NCI-H146 treated with DMSO at 0.1 percent for 48 hours (cell line): Measurements from ENCODE around the gene GABRG3.

Source experiments
- DNase-seq: peaks from one replicate; lab custom pipeline; 2025; ENCODE audit not compliant: unreplicated experiment; lab: John Stamatoyannopoulos, UW

GABRG3 gene

DNA sequence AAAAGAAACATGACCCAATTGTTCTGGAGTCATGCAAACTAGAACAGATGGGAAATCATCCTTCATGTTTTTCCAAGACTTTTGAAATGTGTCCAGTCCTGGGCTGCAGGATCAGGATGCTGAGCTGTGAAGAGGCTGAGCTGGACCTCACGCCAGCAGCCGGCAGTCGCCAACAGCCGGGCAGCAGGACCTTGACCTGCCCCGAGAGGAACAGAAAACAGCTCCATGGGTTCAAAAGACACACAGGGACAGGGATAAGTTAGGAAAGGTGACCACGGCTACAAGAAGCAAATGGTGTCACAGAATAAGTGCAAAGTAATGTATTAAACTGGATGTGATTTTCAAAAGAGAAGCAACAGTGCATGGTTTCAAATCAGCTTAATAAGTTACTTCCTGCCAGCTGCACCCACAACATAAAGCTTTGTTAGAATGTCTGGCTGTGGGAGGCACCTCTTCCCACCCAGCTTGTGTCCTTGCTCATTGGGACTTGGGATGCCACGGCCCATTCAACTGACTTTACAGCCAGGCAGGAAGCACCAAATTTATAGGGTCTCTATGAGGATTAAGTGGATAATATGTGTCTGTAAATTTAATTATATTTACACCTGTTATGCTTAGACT is 266.4 kb downstream of the GABRG3 start:
- DNase-seq: no peak

DNA sequence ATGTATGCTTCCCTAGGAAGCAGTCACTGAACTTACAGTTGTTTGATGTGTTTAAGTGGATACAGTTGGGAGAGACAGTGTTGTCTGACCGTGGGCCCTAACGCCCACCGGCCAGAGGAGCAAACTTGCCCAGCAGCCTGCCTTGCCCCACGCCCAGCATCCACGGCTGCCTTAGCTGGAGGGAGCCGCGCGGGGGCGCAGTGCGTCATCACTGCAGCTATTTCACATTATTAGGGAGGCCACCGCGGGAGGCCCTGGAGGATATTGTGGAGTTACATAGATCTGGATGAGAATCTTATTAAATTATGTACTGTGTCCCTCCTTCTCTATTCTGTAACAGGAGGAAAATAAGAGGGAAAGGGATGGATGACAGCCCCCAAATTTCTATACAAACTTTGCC is 267.2 kb downstream of the GABRG3 start:
- no peak for DNase-seq

DNA sequence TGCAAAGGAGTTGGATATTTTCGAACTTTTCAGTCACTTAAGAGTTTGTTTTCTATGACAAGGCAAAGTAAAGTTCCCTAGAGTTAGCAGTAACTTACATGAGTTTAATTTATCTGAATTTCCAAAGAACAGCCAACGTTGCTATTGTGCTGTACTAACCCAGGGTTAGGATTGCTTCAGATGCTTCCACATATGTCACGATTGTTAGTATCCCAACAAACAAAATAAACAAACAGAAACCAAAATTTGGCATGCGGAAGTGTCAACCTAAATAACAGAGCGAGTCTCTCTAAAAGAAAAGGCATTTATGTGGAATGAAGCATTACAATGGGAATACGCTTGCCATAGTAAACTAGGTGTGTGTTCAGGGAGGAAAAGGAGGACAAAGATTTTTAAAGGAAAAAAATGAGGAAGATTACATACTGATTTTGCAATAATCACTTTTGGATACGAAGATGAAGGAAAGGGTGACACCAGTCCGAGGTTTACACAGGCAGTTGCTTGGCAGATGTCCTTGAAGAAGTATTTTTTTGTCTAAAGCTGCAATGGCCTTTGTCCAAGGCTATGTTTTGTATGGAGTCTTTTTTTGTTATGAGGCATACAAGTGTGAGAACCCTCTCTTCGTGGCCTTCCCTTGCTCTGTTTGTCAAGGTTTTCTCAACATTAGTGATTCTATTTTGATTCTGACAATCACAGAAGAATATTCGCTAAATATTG is 267.9 kb downstream of the GABRG3 start:
- DNase-seq: no peak

DNA sequence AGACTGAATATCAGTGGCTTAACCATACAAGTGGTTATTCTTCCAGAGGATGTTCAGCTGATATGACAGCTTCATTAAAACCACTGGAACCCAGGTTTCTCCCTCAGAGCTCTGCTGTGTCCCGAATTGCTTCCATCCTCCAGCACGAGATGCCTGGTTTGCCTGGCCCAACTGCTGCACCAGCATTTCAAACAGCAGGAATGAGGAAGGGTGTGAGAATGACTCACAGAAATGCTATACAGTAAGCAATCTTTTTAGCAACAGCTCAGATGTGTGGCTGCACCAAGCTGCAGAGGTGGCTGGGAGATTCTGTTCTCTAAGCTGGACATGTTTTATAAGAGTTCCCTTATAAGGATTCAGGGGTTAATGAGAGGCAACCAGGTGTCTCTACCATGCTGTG is 271.0 kb downstream of the GABRG3 start:
- DNase-seq: no peak

DNA sequence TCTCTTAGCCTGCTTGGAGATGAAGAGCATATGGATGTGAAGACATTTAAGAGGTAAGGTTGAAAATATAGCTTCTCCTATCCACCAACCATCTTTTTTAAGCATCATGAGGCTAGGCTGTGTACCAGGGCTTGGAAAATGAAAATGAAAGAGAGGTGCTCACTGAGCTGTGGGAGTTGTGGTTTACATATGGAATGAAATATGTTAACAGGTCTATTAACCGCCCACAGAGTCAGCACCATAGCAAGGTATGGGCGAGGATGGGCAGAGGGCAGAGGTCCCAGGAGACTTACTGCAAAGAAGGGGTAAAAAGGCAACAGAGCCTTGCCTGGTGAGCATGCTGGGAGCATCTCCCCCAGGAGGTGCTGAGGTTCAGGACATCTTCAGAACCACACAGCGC is 273.1 kb downstream of the GABRG3 start:
- DNase-seq: no peak

DNA sequence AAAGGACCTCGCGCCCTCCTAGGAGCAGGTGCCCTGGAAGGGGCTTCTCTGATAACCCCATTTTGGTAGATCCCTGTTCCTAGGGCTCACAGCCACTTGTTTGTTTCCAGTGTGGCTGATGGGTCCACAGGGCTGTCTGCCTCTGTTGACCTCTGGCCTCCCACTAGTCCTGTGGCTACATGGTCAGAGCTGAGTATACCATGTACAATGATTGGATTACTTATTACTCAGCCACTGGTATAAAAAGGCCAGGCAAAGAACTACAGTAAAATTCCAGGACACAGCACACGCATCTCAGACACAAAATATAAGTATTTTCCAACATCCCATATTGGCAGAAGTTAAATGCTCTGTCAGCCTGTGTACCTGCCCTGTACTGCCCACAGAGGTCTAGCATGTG is 277.3 kb downstream of the GABRG3 start:
- DNase-seq: no peak

DNA sequence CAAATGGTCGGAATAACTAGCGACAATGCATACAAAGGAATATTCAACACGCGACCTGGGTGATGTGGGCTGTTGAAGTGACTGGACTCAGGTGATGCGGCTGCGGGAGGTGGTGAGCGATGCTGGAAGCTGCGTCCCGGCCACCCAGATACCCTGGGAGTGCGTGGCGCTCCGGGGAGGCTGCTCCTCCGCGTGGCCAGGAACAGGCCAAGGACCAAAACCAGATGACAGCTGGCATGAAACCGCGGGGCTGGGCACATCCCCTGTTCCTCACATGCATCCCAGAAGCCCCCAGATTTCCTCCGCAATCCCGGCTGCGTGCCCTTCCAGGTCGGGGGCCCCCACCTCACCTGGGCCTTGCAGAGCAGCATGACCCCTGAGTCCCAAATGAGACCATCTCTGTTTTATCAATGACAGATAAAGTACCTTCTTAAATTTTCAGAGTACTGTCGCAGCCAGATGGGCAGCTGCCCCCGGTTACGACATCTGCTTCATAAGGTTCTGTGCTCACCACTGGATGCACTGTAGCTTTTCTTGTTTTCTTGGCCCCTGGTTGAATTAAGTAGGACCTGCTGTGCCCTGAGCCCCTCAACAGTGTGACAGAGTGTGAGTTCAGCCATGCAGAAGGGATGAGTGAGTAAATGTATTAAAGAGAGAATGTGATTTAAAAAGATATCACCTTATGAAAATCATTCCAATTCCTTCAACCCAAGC is 278.2 kb downstream of the GABRG3 start:
- no peak for DNase-seq

DNA sequence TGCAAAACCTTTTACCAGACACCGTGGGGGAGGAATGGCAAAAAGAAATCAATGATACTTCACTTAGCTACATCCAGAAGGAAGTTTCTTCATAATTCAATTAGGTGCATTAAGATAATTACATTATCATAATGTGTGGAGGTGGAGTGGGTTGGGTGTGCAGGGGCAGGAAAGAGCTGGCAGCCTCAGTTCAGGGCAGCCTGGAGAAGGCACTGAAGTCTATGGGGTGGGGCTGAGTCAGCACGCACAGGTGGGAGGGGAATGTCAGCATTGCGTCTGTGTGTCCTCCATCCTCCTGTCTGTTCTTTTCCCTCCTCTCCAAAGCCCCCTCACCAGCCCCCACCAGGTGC is 278.8 kb downstream of the GABRG3 start:
- DNase-seq: no peak

DNA sequence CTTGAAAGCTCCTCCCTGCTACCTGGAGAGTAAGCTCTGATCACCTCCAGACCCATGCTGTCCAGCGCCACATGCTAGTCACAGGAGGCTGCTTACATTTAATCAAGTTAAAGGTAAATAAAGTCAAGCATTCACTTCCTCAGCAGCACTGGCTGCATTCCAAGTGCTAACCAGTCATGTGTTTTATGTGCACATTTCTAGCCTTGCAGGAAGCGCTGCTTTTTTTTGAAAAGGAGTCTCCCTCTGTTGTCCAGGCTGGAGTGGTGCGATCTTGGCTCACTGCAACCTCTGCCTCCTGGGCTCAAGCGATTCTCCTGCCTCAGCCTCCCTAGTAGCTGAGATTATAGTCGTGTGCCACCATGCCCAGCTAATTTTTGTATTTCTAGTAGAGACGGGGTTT is 279.2 kb downstream of the GABRG3 start:
- DNase-seq: no peak

DNA sequence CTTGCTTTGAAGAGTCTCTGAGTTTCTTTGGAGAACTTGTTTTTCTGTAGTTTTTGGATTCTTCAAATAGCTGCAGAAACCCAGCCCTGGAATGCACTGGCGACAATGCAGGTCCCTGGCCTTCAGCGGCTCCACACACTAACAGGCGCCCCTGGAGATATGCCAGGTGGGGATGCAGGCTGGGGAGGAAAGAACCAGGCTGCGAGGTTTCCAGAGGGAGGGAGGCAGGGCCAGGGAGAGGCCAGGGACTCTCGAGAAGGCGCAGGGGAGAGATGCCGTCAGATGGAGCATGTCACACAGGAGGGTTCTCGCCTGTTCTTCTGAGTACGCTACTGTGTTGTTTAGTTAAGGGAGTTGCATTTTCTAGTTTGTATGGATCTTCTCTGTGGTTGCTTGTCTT is 283.1 kb downstream of the GABRG3 start:
- DNase-seq: no peak

DNA sequence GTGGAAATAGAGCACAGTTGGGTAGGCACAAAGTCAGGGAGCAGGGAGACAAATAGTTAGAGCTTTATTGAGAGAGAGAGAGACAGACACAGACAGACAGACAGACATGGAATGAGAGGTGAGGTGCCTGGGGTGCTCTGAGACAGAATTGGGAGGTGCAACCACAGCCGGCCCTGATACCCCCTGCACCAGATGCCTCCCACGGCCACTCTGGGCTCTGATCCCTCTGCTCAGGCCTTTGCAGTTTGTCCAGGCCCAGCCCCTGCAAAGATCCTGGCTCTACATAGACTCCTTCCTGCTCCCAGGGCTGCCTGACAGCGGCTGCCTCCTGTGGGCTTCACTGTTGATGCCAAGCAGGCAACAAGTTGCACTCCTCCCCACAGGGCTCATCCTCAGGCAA is 283.8 kb downstream of the GABRG3 start:
- DNase-seq: no peak

DNA sequence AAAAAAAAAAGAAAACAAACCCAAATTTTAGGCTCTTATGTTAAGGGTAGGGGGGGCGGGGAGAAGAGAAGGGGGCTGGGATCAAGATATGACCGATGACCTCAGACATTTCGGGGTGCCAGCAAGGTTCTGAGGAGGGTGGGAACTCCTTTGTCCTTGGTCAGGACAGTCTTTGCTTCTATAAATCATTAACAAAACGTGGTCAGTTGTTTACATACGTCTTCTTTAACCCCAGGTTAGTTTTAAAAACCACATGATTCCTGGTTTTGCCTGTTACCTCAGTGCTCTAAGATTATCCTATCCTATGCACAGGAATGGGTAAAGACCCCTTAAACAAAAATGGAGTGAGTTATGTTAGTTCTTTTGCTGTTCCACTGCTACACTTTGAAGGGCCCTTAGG is 285.5 kb downstream of the GABRG3 start:
- no peak for DNase-seq

DNA sequence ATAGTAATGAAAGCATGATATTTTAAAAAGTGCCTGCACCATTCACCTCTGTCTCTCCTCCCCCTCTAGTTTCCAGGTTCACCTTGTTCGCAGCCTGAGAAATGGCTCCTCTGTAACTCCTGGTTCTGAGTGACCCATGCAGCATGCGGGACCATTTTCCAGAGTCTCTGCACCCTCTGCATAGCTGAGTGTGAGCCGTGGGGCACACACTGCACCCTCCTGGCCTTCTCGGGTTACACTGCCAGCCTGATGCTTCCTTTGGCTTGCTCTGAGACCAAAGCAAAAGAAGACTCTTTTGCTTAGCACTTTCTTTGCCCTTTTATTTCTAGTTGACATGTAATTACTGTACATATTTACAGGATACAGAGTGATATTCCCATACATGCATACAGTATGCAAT is 287.3 kb downstream of the GABRG3 start:
- no peak for DNase-seq

DNA sequence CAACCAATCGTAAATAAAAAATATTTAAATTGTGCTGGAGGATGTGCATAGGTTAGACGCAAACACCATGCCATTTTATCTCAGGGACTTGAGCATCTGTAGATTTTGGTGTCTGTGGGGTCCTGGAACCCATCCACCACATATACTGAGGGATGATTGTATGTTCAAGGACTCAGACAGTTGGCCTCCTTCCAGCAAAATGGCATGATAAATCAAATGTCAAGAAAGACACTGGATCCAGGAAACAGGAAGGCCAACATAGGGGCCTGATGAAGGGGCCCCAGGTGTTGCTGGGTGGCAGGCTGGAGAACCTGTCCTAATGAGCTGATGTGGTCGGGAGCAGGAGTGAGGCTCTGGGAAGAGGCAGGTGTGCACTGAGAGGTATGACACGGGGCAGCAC is 289.5 kb downstream of the GABRG3 start:
- no peak for DNase-seq

DNA sequence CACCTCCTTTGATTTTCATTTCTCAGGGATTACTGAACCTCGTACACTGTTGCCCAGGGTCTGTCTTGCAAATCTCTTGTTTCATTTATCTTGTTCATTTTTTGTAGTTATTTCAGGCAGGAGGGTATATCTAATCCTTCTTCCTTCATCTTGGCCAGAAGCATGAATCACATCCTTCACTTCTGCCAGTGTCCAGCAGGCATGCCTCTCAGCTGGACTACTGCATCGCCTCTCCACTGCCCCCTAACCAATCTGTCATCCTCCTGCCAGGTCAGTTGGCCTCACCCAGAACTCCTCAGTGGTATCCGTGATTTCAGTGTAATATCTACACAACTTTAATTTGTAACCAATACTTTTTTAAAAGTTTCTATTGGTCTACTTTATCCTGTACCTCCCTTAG is 297.9 kb downstream of the GABRG3 start:
- no peak for DNase-seq

DNA sequence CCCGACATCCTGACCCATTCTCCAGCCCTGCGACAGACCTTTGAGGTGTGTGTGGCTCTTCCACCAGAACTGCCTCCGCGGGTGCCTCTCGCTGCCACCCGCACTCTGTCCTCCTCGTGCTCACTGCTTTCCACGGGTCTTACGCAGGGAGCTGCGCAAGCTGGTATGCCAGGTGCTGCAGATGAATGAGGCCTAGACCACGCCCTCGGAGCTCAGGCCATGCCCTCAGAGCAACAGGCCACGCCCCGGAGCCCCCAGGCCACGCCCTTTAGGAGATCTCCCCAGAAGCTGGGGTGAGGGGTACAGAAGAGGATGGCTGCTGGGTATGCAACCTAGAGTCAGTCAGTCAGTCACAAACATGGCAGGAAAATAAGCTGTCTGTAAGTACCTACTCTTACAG is 300.3 kb downstream of the GABRG3 start:
- peak; percentile 77 for DNase-seq

DNA sequence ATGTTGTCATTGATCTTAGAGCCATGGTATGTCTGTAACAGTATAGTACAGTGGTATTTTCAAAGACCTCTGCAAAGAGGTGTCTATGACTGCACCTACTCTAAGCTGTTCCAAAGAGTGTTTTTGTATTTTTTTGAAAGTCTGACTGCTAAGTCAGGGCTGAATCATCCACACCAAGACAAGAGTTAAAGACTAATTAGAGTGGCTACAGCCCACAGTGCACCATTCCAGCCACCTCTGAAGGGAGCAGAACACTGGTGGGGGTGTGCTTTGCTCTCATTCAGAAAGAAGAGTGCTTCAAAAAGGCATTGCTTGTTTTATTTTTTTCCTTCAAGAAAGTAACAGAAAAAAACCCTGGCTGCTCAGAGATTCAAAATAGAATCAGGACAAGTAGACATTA is 301.4 kb downstream of the GABRG3 start:
- no peak for DNase-seq

DNA sequence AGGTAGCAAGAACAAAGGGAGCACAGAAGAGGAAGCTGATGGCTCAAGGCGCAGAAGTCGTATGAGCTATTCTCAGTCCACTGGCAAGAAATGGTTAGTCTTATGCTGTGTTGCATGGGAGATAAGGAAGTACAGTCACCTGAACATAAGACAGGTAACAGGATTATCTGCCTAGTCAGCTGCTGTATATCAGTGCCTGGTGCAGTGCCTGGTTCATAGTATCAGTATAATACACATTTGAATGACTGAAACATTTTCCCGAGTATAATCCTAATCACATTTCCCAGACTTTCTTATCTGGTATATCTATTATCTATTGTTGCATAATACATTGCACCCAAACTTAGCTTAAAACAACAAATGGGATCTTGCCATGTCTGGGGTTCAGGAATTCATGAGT is 302.5 kb downstream of the GABRG3 start:
- DNase-seq: no peak

DNA sequence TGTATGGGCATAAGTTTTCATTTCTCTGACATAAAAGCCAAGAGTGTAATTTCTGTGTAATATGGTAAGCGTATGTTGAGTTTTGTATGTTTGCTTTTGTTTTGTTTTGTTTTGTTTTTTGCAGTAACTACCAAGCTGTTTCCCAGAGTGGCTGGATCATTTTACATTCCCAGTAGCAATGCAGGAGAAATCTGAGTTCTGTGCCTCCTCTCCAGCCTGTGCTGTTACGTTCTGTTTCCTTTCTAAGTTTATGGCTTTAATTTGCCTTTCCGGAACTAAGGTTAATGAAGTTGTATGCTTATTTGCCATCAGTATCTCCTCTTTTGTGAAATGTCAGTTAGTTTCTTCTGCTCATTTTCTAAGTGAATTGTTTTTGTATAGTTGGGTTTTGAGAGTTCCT is 307.8 kb downstream of the GABRG3 start:
- no peak for DNase-seq

DNA sequence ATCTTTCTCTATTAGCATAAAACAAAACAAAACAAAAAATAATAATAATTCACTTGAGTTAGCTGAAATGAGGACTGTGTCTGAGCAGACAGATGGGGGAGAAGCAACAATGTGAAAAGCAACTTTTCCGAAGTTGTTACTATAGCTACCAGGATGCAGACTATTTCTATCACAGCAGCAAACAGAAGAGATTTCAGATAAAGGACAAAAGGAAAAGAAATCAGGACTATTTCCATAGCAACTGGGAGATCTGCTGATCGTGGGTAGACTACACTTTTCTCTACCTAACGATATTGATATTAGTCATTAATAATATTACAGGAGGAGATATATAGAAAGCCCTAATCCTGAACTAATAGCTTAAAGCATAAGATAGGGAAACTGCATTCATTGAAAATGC is 321.7 kb downstream of the GABRG3 start:
- DNase-seq: no peak

DNA sequence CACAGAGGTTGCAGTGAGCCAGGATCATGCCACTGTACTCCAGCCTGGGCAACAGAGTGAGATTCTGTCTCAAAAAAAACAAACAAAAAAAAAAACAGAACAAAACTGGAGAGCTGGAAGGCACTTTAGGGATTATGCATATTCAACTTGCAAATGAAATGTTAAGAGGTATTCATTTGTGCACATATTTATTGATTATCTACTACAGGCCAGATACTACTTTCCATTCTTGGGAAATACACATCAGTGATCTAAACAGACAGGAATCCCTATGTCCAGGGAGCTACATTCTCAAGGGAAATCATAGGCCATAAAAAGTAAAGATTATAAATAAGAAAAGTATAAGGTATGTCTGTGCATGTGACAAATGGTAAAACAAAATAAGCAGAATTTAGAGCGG is 322.6 kb downstream of the GABRG3 start:
- DNase-seq: no peak

DNA sequence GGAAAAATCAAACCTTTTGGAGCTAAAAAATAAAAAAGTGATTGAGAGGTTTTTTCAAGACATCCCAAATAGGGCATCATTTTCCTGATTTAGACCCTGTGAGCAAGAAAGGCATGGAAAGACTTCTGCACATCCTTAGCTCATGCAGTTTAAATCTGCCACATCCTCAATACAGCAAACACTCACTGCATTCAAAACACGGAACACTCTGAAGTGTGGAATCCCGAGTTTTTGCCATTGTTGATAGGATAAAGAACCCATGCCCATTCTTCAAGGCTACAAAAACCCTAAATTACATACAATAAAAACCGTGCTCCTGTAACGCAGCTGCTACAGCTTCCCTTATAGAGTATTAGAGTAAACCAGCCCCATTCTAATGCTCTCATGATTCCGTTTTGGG is 346.8 kb downstream of the GABRG3 start:
- no peak for DNase-seq

DNA sequence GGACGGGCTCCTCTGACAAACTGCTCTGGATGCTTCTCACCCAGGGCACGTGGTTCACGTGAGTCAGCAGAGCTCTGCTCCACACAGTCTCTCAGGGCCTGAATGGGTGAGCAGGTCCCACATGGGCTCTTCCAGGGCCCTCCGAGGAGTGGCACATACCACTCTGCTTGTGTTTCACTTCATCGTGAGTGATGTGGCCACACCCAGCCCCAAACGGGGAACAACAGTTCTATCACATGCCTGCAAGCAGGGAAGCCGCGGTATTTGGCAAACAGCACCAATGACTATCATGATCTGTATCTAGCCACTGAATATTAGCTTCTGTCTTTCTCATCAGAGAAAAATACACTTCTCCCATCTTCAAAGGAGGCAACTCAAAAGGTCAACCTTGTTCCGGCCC is 352.8 kb downstream of the GABRG3 start:
- no peak for DNase-seq
